Natural killer cell treated with Interleukin-12 subunit alpha and Interleukin-12 subunit beta and Interleukin-15 and Interleukin-18, amount 100 ng/mL, for 72 hours (primary cell): ENCODE measurements around the gene C4BPA. TPM values are rescaled to one million over a fixed set of nuclear protein-coding genes. Genes with fewer than 3 reads are reported as not detected.

Source experiments
- ATAC-seq, 2 donors: fragments of 150-1000 bp; cut with Tn5 transposase in 1 of 2; sonication (Bioruptor Pico), chemical (Tn5 transposase) in 1 of 2; 2 replicates each; pipeline ENCODE4 v1.10.0; 2021
- DNase-seq: peaks from one replicate; pipeline ENCODE4 v3.0.0; 2022; ENCODE audit warnings: low spot score
- H3K27ac Mint-ChIP-seq, 2 donors: 1 replicate in 1 of 2; 2 replicates in 1 of 2; pipeline ENCODE4 v1.8.0; 2022; ENCODE audit warnings: mixed read lengths in 2 of 2, mild to moderate bottlenecking in 1 of 2, moderate library complexity in 1 of 2
- H3K27me3 Mint-ChIP-seq, 2 donors: 1 replicate in 1 of 2; 2 replicates in 1 of 2; pipeline ENCODE4 v1.8.0; 2022; ENCODE audit warnings: mixed read lengths in 2 of 2
- H3K36me3 Mint-ChIP-seq: one replicate; pipeline ENCODE4 v1.8.0; 2022; ENCODE audit warnings: mixed read lengths
- H3K4me1 Mint-ChIP-seq, 2 donors: 1 replicate in 1 of 2; 2 replicates in 1 of 2; pipeline ENCODE4 v1.8.0; 2022; ENCODE audit warnings: low read depth in 2 of 2, mixed read lengths in 2 of 2, mild to moderate bottlenecking in 1 of 2
- H3K4me3 Mint-ChIP-seq: one replicate; pipeline ENCODE4 v1.8.0; 2022; ENCODE audit warnings: mixed read lengths
- H3K9me3 Mint-ChIP-seq: 2 replicates; pipeline ENCODE4 v1.8.0; 2022; ENCODE audit warnings: mixed read lengths
- total RNA-seq, 2 donors: library from RNA; stranded (reverse); gene quantifications; one replicate each; pipeline ENCODE4 v1.2.3, GENCODE V29; 2022

C4BPA gene
- total RNA-seq, 2 donors from 2014 or later = not detected

- no peak overlapping the region for H3K4me3 Mint-ChIP-seq
- no peaks in the 10 kb centered on the region for H3K9me3 Mint-ChIP-seq
- peaks cover 24 to 45% of the 10 kb centered on the region in 2 donors for H3K27me3 Mint-ChIP-seq
- no peak overlapping the region for H3K27ac Mint-ChIP-seq
- no peak for DNase-seq
- no peak for ATAC-seq
- no peaks in the 10 kb centered on the region for H3K36me3 Mint-ChIP-seq
- no peaks in the 10 kb centered on the region for H3K4me1 Mint-ChIP-seq
These were observed 8.7 kb downstream of the C4BPA start for GRCh38 chr1:207112616-207113296.

- no peak overlapping the region for H3K27ac Mint-ChIP-seq
- H3K4me1 Mint-ChIP-seq = no peaks in the 10 kb centered on the region
- peaks cover 12 to 38% of the 10 kb centered on the region in 2 donors for H3K27me3 Mint-ChIP-seq
- H3K4me3 Mint-ChIP-seq = no peak overlapping the region
- DNase-seq (no peak), ATAC-seq (no peak)
- H3K9me3 Mint-ChIP-seq = no peaks in the 10 kb centered on the region
- H3K36me3 Mint-ChIP-seq = no peaks in the 10 kb centered on the region
These were observed 11.2 kb downstream of the C4BPA start for GRCh38 chr1:207115269-207115668.

GRCh38 chr1:207124389-207124788 lies 20.4 kb downstream of the C4BPA start:
- H3K27me3 Mint-ChIP-seq = peaks cover 22 to 57% of the 10 kb centered on the region in 2 donors
- no peaks in the 10 kb centered on the region for H3K4me1 Mint-ChIP-seq
- no peak overlapping the region for H3K4me3 Mint-ChIP-seq

GRCh38 chr1:207128336-207128921 lies 24.4 kb downstream of the C4BPA start:
- Mint-ChIP-seq H3K27ac (no peak overlapping the region), H3K9me3 (peaks cover 13% of the 10 kb centered on the region), H3K4me1 (no peaks in the 10 kb centered on the region), H3K27me3 (peaks cover 22 to 49% of the 10 kb centered on the region in 2 donors), H3K36me3 (peaks cover 25% of the 10 kb centered on the region), H3K4me3 (no peak overlapping the region)
- ATAC-seq (no peak), DNase-seq (no peak)

More at GRCh38 chr1:207124389-207124788, 20.4 kb downstream of the C4BPA start:
- no peak for DNase-seq
- no peak for ATAC-seq
- H3K9me3 Mint-ChIP-seq = peaks cover 12% of the 10 kb centered on the region
- no peak overlapping the region for H3K27ac Mint-ChIP-seq
- peaks cover 19% of the 10 kb centered on the region for H3K36me3 Mint-ChIP-seq

- ATAC-seq = no peak
- H3K27me3 Mint-ChIP-seq = peaks cover 22 to 42% of the 10 kb centered on the region in 2 donors
These were observed 25.0 kb downstream of the C4BPA start for GRCh38 chr1:207129053-207129452.

GRCh38 chr1:207130252-207131036 lies 26.4 kb downstream of the C4BPA start:
- H3K4me1 Mint-ChIP-seq = no peaks in the 10 kb centered on the region
- no peak overlapping the region for H3K27ac Mint-ChIP-seq
- ATAC-seq = no peak
- peaks cover 14 to 36% of the 10 kb centered on the region in 2 donors for H3K27me3 Mint-ChIP-seq
- peaks cover 25% of the 10 kb centered on the region for H3K36me3 Mint-ChIP-seq
- peaks cover 13% of the 10 kb centered on the region for H3K9me3 Mint-ChIP-seq
- no peak for DNase-seq
- no peak overlapping the region for H3K4me3 Mint-ChIP-seq

More at GRCh38 chr1:207129053-207129452, 25.0 kb downstream of the C4BPA start:
- H3K4me1 Mint-ChIP-seq = no peaks in the 10 kb centered on the region
- peaks cover 13% of the 10 kb centered on the region for H3K9me3 Mint-ChIP-seq
- H3K4me3 Mint-ChIP-seq = no peak overlapping the region
- peaks cover 25% of the 10 kb centered on the region for H3K36me3 Mint-ChIP-seq
- no peak overlapping the region for H3K27ac Mint-ChIP-seq
- DNase-seq = no peak

- Mint-ChIP-seq H3K36me3 (peaks cover 25% of the 10 kb centered on the region), H3K27ac (no peak overlapping the region), H3K4me1 (no peaks in the 10 kb centered on the region), H3K4me3 (no peak overlapping the region), H3K9me3 (peaks cover 13% of the 10 kb centered on the region), H3K27me3 (peaks cover 14 to 31% of the 10 kb centered on the region in 2 donors)
- ATAC-seq (no peak), DNase-seq (no peak)
These were observed 27.1 kb downstream of the C4BPA start for GRCh38 chr1:207131163-207131562.

GRCh38 chr1:207134581-207134980 lies 30.5 kb downstream of the C4BPA start:
- H3K4me3 Mint-ChIP-seq = no peak overlapping the region
- no peak overlapping the region for H3K27ac Mint-ChIP-seq
- DNase-seq = no peak
- H3K36me3 Mint-ChIP-seq = peaks cover 4% of the 10 kb centered on the region
- H3K9me3 Mint-ChIP-seq = peaks cover 2% of the 10 kb centered on the region
- no peaks in the 10 kb centered on the region for H3K4me1 Mint-ChIP-seq
- peaks cover 4 to 21% of the 10 kb centered on the region in 2 donors for H3K27me3 Mint-ChIP-seq
- ATAC-seq = no peak

- ATAC-seq (no peak), DNase-seq (no peak)
- Mint-ChIP-seq H3K4me1 (no peaks in the 10 kb centered on the region), H3K27me3 (peaks cover 2 to 20% of the 10 kb centered on the region in 2 donors), H3K4me3 (no peak overlapping the region), H3K27ac (no peak overlapping the region), H3K9me3 (peaks cover 2% of the 10 kb centered on the region), H3K36me3 (no peaks in the 10 kb centered on the region)
These were observed 35.6 kb downstream of the C4BPA start for GRCh38 chr1:207139616-207140015.

GRCh38 chr1:207140536-207140935 lies 36.5 kb downstream of the C4BPA start:
- peaks cover 2% of the 10 kb centered on the region for H3K9me3 Mint-ChIP-seq
- H3K4me3 Mint-ChIP-seq = no peak overlapping the region
- no peaks in the 10 kb centered on the region for H3K36me3 Mint-ChIP-seq
- DNase-seq (no peak), ATAC-seq (no peak)
- H3K27ac Mint-ChIP-seq = no peak overlapping the region
- peaks cover 4 to 20% of the 10 kb centered on the region in 2 donors for H3K27me3 Mint-ChIP-seq
- no peaks in the 10 kb centered on the region for H3K4me1 Mint-ChIP-seq

- DNase-seq = no peak
- H3K4me3 Mint-ChIP-seq = no peak overlapping the region
- no peaks in the 10 kb centered on the region for H3K4me1 Mint-ChIP-seq
- peaks cover 11 to 28% of the 10 kb centered on the region in 2 donors for H3K27me3 Mint-ChIP-seq
- H3K9me3 Mint-ChIP-seq = no peaks in the 10 kb centered on the region
- H3K36me3 Mint-ChIP-seq = no peaks in the 10 kb centered on the region
- H3K27ac Mint-ChIP-seq = no peak overlapping the region
- ATAC-seq = no peak
These were observed 41.5 kb downstream of the C4BPA start for GRCh38 chr1:207145401-207146058.

- H3K36me3 Mint-ChIP-seq = peaks cover 7% of the 10 kb centered on the region
- no peak overlapping the region for H3K27ac Mint-ChIP-seq
- DNase-seq = no peak
- H3K9me3 Mint-ChIP-seq = peaks cover 3% of the 10 kb centered on the region
- H3K27me3 Mint-ChIP-seq = peaks cover 7 to 41% of the 10 kb centered on the region in 2 donors
- H3K4me3 Mint-ChIP-seq = no peak overlapping the region
- no peak for ATAC-seq
- no peaks in the 10 kb centered on the region for H3K4me1 Mint-ChIP-seq
These were observed 47.9 kb downstream of the C4BPA start for GRCh38 chr1:207151920-207152319.

- H3K9me3 Mint-ChIP-seq = peaks cover 3% of the 10 kb centered on the region
- DNase-seq (no peak), ATAC-seq (no peak)
- H3K27me3 Mint-ChIP-seq = peaks cover 11 to 35% of the 10 kb centered on the region in 2 donors
- H3K4me3 Mint-ChIP-seq = no peak overlapping the region
- peaks cover 7% of the 10 kb centered on the region for H3K36me3 Mint-ChIP-seq
- H3K27ac Mint-ChIP-seq = no peak overlapping the region
- H3K4me1 Mint-ChIP-seq = no peaks in the 10 kb centered on the region
These were observed 48.9 kb downstream of the C4BPA start for GRCh38 chr1:207152792-207153468.
